ENCODE measurements around the gene PSME3IP1.
A peak's percentile ranks its signal among the peaks of the same experiment; 100 is the strongest.
"Not testable (repeated sequence)": the region's sequence is repeated elsewhere in the genome, so short reads cannot be mapped to it uniquely, and the experiment has no call there.

Gene PSME3IP1, protein sequence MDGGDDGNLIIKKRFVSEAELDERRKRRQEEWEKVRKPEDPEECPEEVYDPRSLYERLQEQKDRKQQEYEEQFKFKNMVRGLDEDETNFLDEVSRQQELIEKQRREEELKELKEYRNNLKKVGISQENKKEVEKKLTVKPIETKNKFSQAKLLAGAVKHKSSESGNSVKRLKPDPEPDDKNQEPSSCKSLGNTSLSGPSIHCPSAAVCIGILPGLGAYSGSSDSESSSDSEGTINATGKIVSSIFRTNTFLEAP

DNA sequence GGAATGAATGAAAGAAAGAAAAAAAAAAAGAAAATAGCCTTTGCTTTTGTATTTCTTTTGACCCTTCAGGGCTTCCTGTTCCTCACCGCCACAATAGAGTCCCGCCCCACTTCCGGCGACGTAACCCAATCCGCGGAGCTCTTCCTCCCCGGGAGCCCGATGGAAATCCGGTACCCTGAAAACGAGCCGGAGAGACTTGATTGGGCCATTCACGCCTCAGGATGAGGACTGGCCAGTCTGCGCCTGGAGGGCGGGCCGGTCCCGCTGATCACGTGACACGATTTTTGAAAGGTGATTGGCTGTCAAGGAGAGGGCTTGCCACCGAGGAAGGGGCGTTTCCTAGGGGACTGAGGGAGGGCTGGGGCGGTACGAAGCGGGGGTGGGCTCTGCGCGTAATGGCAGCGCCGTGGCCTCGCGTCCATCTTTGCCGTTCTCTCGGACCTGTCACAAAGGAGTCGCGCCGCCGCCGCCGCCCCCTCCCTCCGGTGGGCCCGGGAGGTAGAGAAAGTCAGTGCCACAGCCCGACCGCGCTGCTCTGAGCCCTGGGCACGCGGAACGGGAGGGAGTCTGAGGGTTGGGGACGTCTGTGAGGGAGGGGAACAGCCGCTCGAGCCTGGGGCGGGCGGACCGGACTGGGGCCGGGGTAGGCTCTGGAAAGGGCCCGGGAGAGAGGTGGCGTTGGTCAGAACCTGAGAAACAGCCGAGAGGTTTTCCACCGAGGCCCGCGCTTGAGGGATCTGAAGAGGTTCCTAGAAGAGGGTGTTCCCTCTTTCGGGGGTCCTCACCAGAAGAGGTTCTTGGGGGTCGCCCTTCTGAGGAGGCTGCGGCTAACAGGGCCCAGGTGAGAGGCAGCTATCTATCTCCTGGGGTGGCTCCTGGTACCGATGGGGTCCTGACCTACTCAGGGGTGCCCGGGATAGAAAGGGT, at the start of gene PSME3IP1, which contains the start of gene RSPRY1:
Gene PSME3IP1, minus strand, starts transcription at position 95 of the 927 bp plus-strand sequence. CDS start 12,185 bp downstream, outside the sequence.
Gene RSPRY1, plus strand, starts transcription at position 385 of the 927 bp plus-strand sequence. CDS start 18,330 bp downstream, outside the sequence.
- DNase-seq (ENCODE audit: low spot score), result peak; percentile 99

DNA sequence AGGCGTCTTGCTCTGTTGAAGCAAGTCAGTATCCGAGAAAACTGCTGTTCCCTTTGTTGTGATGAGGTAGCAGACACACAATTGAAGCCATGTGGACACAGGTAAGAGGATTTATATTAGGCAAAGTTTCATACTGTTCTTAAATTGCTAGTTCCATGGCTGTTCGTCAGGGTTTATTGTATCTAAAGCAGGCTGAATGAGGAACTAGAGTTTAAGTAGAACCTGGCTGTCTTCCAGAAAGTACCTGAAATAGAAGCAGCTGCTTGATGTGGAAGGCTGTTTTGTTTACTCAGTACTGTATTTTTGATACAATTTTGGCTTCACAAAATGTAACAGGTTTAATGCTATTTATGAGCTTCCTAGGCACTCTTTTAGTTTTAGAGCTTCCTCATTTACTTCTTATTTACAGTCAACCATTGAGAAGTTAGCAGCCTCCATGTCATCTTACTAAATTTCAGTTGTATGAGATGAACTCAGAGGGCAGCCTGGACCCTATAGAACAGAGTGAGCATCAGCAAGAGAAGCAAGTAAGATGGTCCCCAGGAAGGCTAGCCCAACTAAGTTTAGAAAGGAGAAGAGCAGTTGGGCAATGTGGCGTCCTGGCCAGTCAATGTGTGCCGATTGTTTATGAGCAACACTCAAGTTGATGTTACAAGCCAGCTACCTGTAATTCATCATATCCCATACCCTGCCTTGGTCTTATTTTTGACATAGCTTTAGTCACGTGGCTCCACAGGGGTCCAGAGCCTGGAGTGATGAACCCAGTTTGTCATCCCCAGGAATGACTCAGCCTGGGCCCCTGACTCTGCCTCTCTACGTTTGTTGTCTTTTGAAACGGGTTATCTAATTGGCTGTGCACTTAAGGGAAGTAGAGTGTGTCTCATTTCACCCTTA, 49.5 kb upstream of the PSME3IP1 start:
- DNase-seq (ENCODE audit: low spot score), result peak; percentile 85

DNA sequence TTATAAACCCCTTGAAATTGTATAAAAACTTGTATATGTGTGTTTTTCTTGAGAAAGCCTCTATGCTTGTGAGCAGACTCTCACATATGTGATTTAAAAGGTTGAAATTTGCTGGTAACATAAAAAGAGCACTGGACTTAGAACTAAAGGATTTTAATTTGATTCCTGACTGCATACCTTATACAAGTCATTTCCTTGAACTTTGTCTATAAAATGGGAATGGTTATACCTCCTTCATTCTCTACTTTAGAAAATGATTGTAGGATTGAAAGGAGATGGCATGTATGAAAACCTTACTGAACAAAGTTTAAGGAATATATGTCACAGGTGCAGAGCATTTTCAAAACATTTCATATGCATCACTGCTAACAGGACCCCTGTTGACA, 48.9 kb upstream of the PSME3IP1 start:
- no peak for DNase-seq (ENCODE audit: low spot score)

DNA sequence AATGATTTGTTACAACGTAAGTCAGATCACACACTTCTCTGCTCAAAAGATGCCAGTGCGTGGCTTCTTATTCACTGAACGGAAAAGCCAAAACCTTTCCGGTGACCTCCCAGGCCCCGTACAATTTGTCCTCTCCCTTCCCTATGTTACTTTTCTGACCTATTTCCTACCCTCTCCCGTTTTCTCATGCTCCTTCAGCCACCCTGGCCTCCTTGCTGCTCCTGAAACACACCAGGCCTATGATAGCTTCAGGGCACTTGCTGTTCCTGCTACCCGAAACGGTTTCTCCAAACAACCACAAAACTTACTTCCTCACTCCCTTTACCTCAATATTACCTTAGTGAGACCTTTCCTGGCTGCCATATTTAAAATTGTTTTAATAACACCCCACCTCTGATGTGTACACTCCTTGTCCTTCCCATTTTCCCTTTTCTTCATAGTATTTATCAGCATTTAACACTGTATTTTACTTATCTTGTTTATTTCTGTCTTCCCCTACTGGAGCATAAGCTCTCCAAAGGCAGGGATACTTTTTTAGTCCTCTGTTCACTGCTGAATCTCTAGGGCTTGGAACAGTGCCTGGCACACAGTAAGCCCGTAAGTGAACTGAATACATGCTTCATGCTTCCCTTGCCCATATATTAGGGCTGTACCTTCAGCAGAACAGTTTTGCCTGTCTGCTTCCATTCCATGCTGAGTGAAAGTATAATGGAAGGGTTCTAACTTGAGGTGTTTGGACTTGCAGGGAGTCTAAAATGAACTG, 48.3 kb upstream of the PSME3IP1 start:
- no peak for DNase-seq (ENCODE audit: low spot score)

DNA sequence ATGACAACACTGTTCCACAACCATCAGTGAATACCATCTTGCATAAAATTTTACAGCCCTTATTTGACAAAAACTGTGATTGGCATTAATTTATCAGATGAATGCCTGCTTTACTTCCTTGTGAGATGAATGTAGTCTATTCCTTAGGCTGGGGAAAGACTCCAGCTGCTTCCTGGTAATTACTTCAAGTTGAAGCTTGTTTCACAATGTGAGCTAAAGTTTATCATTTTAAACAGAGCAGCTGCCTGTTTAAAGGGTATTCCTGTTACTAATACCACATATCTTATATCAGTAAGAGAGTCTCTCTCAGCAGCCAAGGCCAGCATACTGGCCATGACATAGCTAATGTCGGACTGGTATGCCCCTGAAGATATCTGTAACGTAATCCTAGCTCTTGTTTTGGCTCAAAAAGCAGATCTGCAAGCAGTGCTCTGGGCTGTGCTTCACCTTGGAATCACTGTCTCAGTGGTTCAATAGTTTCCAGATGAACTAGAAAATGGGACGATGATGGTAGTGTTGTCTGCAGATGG, 46.0 kb upstream of the PSME3IP1 start:
- DNase-seq (ENCODE audit: low spot score), result no peak

DNA sequence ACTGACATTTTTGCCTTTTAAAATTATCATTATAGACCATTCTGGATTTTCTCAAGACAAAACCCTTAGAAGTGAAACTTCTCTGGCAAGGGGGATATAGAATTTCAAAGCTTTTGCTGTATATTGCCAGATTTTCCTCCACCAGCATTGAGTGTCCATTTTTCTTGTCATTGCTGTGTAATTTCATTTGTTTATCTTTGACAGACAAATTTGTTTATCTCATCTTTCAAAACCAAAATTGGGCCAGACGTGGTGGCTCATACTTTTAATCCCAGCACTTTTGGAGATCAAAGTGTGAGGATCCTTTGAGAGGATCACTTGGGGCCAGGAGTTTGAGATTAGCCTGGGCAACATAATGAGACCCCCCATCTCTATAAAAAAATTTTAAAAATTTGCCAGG, 43.2 kb upstream of the PSME3IP1 start:
- DNase-seq (ENCODE audit: low spot score), result no peak

DNA sequence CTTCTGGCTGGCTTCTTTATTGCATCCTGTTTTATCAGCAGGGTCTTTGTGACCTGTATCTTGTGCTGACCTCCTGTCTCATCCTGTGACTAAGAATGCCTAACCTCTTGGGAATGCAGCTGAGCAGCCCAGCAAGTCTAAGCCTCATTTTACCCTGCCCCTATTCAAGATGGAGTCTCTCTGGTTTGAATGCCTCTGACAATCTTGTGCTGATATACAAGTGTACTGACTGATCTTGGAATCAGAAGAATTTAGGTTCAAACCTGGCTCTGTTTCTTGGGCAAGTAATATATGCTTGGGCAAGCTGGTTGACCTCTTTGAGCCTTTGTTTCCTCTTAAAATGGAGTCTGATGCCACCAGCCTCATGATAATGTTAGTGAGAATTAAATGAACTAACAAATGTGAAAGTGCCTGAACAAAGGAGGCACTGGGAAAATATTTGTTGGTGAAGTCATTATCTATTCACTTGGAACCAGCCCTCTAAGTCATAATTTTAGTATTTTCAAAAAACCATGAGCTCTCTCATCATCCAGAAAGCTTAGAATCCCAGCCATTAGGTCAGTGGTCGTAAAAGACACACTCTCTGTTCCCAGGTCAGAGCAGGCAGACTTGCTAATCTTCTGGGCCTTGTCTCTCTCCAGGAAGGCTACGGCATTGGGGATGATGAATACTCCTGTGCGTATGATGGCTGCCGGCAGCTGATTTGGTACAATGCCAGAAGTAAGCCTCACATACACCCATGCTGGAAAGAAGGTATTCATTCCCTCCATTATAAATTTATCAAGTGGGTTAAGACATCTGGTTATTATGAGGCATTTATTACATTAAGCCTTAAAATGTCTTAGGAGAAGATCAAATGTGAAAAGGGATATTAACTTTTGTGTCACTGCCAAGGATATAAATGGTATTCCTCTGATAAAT, 41.1 kb upstream of the PSME3IP1 start:
- DNase-seq (ENCODE audit: low spot score), result no peak

DNA sequence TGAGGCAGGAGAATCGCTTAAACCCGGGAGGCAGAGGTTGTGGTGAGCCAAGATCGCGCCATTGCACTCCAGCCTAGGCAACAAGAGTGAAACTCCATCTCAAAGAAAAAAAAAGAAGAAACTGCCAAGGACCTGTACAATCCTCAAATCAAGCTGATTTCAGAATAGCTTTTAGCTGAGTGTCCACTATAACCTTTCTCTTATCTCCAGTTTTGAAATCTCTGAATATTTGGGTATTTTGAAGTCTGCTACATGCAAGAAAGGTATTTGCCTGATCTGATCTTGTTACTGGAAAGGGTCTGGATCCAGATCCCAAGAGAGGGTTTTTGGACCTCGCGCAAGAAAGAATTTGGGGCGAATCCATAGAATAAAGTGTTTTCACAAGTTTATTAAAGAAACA, 40.1 kb upstream of the PSME3IP1 start:
- no peak for DNase-seq (ENCODE audit: low spot score)

DNA sequence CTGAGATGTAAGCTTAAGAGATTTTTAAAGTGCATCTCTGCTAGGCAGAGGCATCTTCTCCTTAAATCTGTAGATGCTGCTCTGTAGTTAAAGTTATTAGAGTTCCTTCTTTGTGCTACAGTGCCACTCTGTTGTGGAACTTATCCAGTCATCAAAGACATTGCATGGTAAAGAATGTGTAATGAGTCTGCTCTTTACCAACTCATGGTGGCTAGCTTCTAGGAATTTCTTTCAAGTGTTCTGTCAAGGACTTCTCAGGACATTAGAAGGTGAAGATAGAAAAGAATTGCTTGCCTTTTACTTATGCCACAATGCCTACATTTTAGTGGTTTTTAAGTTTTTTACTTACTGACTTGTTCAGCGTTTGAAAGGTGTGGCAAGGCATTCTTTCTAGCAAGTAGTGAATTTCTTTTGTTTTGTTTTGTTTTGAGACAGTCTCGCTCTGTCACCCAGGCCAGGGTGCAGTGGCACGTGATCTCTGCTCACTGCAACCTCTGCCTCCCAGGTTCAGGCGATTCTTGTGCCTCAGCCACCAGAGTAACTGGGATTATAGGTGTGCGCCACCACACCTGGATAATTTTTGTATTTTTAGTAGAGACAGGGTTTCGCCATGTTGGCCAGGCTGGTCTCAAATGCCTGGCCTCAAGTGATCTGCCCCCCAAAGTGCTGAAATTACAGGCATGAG, 39.0 kb upstream of the PSME3IP1 start:
- DNase-seq (ENCODE audit: low spot score), result no peak

DNA sequence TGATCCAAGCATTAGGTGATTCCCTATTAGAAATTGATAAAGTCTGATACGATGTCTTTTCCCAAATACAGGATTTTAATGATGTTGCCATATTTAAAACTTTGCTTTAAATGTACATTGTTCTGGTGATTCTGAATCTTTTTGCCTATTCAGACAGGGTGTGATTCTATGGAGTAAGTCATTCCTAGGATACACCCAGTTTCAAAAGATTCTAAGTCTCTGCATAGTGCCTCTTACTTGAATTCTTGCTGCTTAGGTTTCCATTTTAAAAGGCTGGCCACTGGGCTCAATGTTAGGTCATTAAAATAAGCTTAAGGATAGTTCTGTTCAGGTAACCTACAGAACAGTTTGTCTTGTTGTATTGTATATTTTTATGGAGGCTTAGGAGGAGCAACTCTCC, 37.2 kb upstream of the PSME3IP1 start:
- DNase-seq (ENCODE audit: low spot score), result no peak

DNA sequence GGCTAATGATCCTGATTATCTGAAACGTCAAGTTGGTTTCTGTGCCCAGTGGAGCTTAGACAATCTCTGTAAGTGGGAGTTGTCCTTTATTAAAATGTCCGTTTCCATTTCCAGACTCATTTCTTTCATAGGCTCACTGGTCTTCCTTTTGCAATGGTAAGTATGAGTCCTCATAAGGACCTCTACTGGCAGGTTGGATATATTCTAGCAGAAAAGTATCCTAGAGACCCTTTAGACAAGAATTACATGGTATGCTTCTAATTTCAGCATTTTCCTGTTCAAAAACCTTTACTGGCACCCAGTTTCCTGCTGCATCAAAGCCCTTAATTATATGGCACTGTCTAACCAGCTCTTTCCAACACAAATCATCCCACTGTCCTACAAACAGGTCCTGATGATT, 31.1 kb upstream of the PSME3IP1 start:
- no peak for DNase-seq (ENCODE audit: low spot score)

DNA sequence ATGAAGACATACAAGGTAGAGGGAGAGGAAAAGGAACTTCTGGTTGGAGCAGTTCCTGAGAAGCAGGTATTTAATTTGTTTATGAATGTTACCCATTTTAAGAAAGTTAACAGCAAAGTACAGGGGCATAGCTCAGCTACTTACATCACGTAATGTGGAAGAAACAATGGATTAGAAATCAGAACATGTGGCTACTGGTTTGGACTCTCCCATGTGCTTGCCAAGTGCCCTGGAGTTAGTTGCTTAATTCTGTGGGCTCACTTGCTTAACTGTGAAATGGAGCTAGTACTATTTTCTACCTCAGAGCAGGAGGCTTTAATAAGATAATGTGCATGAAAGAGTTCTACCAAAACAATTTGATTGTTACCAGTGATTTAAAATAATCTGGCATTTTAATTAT, 27.6 kb upstream of the PSME3IP1 start:
- DNase-seq (ENCODE audit: low spot score), result no peak

DNA sequence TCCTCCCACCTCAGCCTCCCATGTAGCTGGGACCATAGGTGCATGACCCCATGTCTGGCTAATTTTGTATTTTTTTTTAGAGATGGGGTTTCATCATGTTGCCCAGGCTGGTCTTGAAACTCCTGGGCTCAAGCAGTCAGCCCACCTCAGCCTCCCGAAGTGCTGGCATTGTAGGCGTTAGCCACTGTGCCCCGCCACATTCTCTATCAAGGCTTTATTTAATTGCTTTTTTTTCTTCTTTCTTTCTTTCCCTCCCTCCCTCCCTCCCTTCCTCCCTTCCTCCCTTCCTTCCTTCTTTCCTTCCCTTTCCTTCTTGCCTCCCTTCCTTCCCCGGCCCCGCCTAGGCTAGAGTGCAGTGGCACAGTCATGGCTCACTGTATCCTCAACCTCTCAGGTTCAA, 23.9 kb upstream of the PSME3IP1 start:
- no peak for DNase-seq (ENCODE audit: low spot score)

DNA sequence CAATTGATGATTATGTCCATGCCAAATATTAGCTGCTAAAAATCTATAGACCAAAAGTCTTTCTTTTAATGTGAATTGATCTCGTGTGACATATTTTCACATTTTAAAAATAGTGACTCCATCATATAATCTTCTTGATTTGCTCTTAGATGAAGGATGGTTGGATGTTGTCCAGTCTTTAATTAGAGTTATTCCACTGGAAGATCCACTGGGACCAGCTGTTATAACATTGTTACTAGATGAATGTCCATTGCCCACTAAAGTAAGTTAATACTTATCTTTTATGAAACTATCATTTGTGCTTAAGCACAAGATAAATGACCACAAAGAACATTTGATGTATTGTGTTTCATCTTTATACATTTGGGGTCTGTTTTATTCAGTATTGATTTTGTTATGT, 23.1 kb upstream of the PSME3IP1 start:
- no peak for DNase-seq (ENCODE audit: low spot score)

DNA sequence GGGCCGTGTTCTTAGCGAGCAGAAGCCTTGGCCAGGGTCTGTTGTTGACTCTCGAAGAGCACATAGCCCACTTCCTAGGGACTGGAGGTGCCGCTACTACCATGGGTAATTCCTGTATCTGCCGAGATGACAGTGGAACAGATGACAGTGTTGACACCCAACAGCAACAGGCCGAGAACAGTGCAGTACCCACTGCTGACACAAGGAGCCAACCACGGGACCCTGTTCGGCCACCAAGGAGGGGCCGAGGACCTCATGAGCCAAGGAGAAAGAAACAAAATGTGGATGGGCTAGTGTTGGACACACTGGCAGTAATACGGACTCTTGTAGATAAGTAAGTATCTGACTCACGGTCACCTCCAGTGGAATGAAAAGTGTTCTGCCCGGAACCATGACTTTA, 18.8 kb upstream of the PSME3IP1 start:
- DNase-seq (ENCODE audit: low spot score), result no peak

DNA sequence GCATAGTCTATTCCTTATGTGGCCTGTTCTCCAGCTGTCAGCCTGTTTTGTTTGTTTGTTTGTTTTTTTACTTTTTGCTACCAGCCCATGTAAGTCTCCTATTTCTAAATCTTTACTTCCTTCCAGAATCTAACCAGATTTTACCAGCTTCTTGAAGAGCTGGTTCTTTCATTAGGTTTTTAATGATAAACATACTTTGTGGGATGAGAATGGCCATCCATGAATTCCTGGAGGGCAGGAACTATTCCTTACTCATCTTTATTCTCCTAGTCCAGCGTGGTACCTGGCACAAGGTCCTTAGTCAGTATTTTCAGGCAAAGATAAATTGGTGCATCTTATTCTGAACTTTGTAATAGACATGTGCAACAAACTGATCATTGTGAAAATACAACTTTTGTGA, 17.6 kb upstream of the PSME3IP1 start:
- no peak for DNase-seq (ENCODE audit: low spot score)

DNA sequence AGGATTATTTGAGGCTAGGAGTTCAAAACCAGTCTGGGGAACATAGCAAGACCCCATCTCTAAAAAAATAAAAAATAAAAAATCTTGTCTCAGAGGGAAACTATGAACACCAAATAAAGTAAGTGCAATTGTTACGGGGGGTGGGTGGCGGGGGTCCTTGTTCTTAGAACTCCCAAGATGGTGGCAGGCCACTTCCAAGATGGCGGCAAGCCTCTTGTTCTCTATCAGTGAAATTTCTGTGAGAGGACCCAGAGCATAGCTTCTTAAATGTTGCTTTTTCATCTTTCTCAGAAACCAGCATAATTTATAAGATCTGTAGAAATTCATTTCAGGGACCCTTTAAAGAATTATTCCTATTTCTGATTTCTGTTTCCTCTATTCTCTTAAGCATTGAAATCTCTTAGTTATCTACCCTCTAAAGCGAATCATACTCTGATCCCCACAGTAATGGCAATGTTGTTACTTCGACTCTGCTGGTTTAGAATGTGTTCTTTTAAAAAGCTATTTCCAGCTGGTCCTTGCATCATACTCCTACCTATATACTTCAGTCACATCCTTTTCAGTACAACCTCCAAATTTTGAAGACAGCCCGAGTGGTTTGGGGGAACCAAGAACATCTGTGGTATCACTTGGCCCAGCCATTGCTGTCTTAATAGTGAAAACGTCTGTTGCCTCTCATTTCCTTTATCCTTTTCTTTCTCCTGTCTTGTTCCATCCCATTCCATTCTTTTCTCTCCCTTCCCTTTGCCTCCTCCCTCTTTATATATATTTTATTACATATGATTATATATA, 16.5 kb upstream of the PSME3IP1 start:
- no peak for DNase-seq (ENCODE audit: low spot score)

DNA sequence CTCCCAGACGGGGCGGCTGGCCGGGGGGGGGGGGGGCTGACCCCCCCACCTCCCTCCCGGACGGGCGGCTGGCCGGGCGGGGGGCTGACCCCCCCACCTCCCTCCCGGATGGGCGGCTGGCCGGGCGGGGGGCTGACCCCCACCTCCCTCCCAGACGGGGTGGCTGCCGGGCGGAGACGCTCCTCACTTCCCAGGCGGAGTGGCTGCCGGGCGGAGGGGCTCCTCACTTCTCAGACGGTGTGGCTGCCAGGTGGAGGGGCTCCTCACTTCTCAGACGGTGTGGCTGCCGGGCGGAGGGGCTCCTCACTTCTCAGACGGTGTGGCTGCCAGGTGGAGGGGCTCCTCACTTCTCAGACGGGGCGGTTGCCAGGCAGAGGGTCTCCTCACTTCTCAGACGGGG, 15.1 kb upstream of the PSME3IP1 start:
- not testable (repeated sequence) for DNase-seq (ENCODE audit: low spot score)

DNA sequence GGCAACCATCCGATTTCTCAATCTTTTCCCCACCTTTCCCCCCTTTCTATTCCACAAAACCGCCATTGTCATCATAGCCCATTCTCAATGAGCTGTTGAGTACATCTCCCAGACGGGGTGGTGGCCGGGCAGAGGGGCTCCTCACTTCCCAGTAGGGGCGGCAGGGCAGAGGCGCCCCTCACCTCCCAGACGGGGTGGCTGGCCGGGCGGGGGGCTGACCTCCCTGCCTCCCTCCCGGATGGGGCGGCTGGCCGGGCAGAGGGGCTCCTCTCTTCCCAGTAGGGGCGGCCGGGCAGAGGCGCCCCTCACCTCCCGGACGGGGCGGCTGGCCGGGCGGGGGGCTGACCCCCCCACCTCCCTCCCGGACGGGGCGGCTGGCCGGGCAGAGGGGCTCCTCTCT, 14.5 kb upstream of the PSME3IP1 start:
- DNase-seq (ENCODE audit: low spot score), result not testable (repeated sequence)
